GM12878 (cell line): Measurements from ENCODE around the gene BIK.

ENCODE experiments used
- CTCF ChIP-seq, 3 experiments: IDR thresholded peaks in 2 of 3; conservative IDR thresholded peaks in 1 of 3; 2 replicates each; pipeline ENCODE4 v1.5.1; 2011; ENCODE audit warnings: low read depth in 3 of 3, low read length in 3 of 3, mild to moderate bottlenecking in 3 of 3, control low read depth in 2 of 3, moderate library complexity in 2 of 3, inconsistent platforms in 1 of 3, mixed read lengths in 1 of 3; ENCODE audit not compliant: control insufficient read depth in 2 of 3, insufficient read depth in 1 of 3; ENCODE audit errors: extremely low read depth in 1 of 3
- ELK1 ChIP-seq: IDR thresholded peaks from 2 replicates; pipeline ENCODE4 v1.6.1; 2012; ENCODE audit warnings: low read depth, low read length, improper control_type of control experiment
- POLR2AphosphoS5 ChIP-seq: IDR thresholded peaks from 2 replicates; pipeline ENCODE4 v1.6.1; 2011; ENCODE audit warnings: mild to moderate bottlenecking, low read length, inconsistent platforms
- RCOR1 ChIP-seq: conservative IDR thresholded peaks from 2 replicates; pipeline ENCODE4 v1.6.1; 2012; ENCODE audit warnings: low read depth, low read length, improper control_type of control experiment
- TCF3 ChIP-seq: IDR thresholded peaks from 2 replicates; pipeline ENCODE4 v1.6.1; 2012; ENCODE audit warnings: low read depth, mild to moderate bottlenecking, low read length, borderline replicate concordance; ENCODE audit not compliant: insufficient read depth
- ZNF24 ChIP-seq: fragments of 450-650 bp; IDR thresholded peaks from 2 replicates; pipeline ENCODE4 v1.6.1; 2017; ENCODE audit warnings: antibody characterized with exemption, mild to moderate bottlenecking
- ZNF274 ChIP-seq: IDR thresholded peaks from one replicate; pipeline ENCODE4 v1.8.0; 2011; ENCODE audit not compliant: insufficient read length, insufficient read depth
- TF ChIP-seq, protein P1 (sequence below): IDR thresholded peaks from 2 replicates; pipeline ENCODE4 v1.6.1; 2011; ENCODE audit warnings: low read depth, mild to moderate bottlenecking, low read length, moderate library complexity, borderline replicate concordance; ENCODE audit errors: extremely low read depth
- TF ChIP-seq, protein P2 (sequence below): fragments of 450-650 bp; IDR thresholded peaks from 2 replicates; pipeline ENCODE4 v1.6.1; 2016; ENCODE audit warnings: mild to moderate bottlenecking

DNA sequence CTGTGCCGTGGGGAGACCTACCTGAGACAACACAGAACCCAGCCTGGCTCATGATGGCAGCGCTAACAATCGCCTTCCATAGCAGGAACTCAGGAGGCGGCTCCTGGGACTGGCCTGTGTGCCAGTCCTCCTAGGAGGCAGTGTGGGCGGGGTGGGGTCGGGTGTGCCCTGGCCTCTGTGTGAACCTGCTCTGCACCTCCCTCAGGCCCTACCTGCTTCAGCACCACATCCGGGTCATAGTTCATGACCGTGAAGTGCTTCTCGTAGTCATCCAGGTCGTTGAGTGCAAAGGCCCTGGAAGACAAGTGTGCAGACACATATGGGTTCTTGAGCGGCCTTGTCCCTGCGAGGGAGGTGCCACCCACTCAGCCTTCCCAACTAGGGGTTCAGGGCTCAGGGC lies 61.1 kb downstream of the BIK start:
- TF ChIP-seq TCF3 (no peak), ELK1 (no peak), ZNF24 (no peak), ZNF274 (no peak), CTCF (IDR thresholded peaks at IDR 0.05 in 2 of 3, conservative IDR thresholded peaks at IDR 0.05 in 1 of 3; ENCODE audit: control insufficient read depth in 2 of 3, extremely low read depth in 1 of 3, insufficient read depth in 1 of 3, low read depth in 3 of 3, low read length in 3 of 3) (no peak), RCOR1 (no peak), POLR2AphosphoS5 (no peak)
- TF ChIP-seq, protein P1, sequence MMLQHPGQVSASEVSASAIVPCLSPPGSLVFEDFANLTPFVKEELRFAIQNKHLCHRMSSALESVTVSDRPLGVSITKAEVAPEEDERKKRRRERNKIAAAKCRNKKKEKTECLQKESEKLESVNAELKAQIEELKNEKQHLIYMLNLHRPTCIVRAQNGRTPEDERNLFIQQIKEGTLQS, result no peak
- TF ChIP-seq, protein P2, sequence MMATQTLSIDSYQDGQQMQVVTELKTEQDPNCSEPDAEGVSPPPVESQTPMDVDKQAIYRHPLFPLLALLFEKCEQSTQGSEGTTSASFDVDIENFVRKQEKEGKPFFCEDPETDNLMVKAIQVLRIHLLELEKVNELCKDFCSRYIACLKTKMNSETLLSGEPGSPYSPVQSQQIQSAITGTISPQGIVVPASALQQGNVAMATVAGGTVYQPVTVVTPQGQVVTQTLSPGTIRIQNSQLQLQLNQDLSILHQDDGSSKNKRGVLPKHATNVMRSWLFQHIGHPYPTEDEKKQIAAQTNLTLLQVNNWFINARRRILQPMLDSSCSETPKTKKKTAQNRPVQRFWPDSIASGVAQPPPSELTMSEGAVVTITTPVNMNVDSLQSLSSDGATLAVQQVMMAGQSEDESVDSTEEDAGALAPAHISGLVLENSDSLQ, result no peak
